HL-60 (cell line): ENCODE results near the gene CANX.

ENCODE experiments used
- POLR2AphosphoS5 ChIP-seq: IDR thresholded peaks from 2 replicates; pipeline ENCODE4 v1.6.1; 2012; ENCODE audit warnings: low read depth
- TF ChIP-seq, protein P1 (sequence below): IDR thresholded peaks from one replicate; pipeline ENCODE4 v1.5.1; 2011; ENCODE audit warnings: low read length, control low read depth, inconsistent platforms; ENCODE audit not compliant: insufficient read depth

GRCh38 chr5:179758955-179759354, 60.2 kb downstream of the CANX start:
- TF ChIP-seq, protein P1, sequence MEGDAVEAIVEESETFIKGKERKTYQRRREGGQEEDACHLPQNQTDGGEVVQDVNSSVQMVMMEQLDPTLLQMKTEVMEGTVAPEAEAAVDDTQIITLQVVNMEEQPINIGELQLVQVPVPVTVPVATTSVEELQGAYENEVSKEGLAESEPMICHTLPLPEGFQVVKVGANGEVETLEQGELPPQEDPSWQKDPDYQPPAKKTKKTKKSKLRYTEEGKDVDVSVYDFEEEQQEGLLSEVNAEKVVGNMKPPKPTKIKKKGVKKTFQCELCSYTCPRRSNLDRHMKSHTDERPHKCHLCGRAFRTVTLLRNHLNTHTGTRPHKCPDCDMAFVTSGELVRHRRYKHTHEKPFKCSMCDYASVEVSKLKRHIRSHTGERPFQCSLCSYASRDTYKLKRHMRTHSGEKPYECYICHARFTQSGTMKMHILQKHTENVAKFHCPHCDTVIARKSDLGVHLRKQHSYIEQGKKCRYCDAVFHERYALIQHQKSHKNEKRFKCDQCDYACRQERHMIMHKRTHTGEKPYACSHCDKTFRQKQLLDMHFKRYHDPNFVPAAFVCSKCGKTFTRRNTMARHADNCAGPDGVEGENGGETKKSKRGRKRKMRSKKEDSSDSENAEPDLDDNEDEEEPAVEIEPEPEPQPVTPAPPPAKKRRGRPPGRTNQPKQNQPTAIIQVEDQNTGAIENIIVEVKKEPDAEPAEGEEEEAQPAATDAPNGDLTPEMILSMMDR = no peak
- TF ChIP-seq POLR2AphosphoS5 = no peak; the same call in 1 of the 2 replicates
